HG03354 (cell line): ENCODE measurements around the gene FAF1.
"Not testable (repeated sequence)": the region's sequence is repeated elsewhere in the genome, so short reads cannot be mapped to it uniquely, and the experiment has no call there.

Experiments
- ATAC-seq: cut with Tn5 transposase; IDR thresholded peaks from one replicate; pipeline ENCODE4 v1.9.1; 2021; ENCODE audit warnings: mild to moderate bottlenecking; ENCODE audit not compliant: unreplicated experiment, poor library complexity, severe bottlenecking

The FAF1 gene

DNA sequence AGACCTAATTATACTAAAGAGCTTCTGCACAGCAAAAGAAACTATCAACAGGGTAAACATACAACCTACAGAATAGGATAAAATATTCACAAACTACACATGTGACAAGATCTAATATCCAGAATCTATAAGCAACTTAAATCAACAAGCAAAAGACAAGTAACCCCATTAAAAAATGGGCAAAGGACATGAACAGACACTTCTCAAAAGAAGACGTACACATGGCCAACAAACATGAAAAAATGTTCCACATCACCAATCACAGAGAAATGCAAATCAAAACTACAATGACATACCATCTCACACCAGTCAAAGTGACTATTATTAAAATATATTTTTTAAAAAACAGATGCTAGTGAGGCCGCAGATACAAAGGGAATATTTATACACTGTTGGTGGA lies 99.8 kb downstream of the FAF1 start:
- ATAC-seq: no peak

DNA sequence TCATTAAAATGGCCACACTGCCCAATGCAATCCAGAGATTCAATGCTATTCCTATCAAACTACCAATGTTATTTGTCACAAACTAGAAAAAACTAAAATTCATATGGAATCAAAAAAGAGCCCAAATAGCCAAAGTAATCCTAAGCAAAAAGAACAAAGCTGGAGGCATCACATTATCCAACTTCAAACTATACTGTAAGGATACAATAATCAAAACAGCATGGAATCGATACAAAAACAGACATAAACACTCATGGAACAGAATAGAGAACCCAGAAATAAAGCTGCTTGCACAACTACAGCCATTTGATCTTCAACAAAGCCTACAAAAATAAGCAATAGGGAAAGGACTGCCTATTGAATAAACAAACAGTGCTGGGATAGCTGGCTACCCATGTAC lies 100.4 kb downstream of the FAF1 start:
- no peak for ATAC-seq

DNA sequence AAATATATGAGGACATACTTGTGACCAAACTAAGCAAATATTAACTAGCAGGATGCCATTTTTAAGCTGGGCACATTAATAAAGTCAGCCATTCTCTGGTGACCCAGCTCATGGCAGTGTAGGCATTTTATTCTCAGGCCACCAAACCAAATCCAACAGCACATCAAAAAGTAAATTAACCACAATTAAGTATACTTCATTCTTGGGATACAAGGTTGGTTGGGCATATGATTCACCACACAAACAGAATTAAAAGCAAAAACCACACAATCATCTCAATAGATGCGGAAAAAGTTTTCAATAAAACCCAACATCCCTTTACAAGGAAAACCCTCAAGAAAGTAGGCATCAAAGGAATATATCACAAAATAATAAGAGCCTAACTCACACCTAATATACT lies 101.3 kb downstream of the FAF1 start:
- ATAC-seq: no peak

DNA sequence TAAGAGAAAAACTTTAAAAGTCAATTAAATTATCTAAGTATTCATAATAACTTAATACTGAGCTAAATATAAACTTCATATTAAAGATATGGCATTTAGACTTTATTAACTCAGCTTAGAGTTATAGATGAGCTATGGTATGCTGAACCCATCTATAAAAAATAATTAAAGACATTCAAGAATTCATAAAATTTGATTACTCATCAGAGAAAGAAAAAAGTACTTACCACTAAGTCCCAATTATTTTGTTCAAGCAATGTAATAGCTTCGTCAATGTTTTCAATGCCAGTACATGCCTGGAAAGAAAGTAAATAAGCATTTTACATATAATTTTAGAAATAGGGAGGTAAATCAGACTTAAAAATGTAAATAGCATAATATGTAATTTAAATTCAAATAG lies 102.4 kb downstream of the FAF1 start:
- ATAC-seq: no peak

DNA sequence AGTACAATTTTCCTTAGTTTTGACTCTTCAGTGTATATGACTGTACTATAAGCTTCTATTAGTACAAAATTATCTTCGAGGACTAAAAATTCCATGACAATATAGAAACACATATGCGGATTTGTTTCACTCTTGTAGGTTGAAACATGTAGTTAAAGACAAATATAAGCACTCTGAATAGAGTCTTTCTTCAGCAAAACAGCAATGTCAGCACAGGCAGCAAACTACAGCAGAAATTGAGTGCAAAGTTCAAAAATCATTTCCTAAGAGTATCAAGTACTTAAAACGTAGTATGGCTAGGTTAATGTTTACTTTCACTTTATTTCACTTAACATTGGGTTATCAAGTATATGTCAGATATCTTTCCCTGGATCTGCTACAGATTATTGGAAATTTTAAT lies 106.7 kb downstream of the FAF1 start:
- no peak for ATAC-seq

DNA sequence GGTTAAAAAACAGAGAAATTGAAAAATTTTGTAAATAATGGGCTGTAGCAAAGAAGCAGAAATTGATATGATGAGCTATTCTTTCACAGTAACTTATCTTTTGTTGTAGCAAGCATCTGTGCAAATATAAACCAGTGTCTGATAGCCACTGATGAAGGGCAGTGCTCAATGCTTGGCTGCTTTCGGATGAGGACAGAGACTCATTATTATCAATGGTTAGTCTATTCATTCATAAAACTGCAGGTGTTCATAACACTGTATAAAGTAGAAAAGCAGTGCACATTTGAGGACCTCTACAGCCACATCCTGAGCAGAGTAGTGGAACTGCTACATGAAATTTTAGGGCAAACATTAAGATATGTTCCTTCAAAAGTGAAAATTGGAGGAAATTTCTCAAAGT lies 107.2 kb downstream of the FAF1 start:
- ATAC-seq: no peak

DNA sequence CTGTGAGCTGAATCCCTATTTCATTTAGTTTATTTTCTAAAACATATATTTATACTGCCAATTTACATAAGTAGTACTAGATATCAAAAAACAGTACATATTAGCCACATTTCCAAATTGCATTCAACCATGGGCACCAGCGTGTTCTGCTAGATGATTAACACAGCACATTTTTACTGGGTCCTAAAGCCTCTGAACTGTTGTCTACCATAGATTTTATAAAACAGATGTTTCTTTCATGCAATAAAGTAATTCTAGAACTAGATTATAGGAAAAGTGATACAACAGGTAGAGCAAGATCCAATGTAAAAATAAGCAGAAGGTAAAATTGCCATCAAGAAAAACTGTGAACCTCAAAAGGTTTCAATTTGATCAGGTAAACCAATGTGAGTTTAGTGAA lies 108.6 kb downstream of the FAF1 start:
- ATAC-seq: no peak

DNA sequence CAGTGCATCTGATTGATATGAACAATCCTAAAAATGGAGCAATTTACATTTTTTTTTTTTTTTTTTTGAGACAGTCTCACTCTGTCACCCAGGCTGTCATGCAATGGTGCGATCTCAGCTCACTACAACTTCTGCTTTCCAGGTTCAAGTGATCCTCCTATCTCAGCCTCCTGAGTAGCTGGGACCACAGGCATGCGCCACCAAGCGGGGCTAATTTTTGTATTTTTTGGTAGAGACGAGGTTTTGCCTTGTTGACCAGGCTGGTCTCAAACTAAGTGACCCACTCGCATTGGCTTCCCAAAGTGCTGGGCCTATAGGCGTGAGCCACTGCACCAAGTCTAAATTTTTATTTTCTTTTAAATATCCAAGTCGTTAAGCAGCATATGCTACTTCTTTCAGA lies 109.0 kb downstream of the FAF1 start:
- ATAC-seq: no peak

DNA sequence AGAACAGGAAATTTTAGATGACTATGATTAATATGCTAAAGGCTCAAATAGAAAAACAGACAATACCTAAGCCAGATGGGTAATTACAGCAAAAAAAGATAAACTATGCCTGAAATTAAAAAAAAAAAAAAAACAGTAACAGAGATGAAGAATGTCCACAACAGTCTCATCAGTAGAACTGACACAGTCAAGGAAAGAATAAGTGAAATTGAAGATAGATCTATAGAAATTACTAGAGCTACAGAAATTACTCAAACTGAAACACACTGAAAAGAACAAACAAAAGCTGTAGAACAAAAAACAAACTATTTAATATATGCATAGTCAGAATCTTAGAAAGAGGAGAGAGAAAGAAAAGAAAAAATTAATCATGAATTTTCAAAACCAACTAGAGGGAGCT lies 112.8 kb downstream of the FAF1 start:
- ATAC-seq: no peak

DNA sequence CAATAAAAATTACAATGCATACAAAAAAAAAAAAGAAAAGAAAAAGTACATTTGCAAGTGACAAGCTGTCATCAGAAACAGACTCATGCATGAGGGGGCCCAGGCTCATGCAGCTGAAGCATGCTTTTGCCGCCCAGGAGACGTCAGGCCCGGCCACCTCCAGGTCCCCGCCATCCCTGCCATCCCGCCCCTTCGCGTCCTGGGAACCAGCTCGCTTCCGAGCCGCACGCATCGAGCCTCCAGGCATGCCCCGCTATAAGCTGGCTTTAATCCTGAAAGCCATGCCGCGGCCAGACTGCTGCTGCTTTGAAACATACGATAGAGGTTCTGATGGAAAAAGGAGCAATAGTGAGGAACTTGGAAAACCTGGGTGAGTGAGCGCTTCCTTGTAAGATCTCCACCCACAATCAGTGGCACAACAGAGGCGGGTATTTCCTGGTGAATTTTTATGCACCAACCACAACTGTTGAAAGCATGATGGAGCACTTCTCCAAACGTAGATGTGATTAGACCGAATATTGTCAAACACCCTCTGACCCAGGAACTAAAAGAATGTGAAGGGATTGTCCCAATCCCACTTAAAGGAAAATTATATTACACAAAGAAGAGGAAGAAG lies 113.7 kb downstream of the FAF1 start:
- ATAC-seq: no peak

DNA sequence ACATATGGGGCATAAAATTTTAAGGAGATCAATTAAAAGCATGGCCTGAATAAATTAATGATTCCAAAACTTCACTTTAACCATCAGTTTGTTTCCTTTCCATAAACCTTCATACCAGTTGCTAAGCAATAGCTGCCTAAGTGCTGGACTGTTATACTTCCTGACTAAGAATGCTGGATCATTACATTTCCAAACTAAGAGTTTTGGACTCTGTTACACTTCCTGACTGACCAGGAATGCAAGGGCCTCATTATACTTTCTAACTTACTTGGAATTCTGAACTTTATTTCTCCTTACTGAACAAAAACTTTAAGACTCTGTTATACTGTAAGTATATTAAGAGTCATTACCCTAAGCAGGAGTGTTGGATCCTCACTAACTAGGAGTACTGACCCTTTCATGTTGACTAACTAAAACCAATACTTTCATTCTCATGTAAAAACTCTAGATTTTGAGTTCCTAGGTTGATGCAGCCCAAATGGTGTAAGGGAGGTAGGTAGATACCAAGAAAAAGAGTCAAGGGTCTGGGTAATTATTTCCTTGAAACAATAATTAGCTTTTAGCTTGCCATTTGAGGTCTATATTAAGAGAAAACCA lies 118.2 kb downstream of the FAF1 start:
- ATAC-seq: peak; percentile 55

DNA sequence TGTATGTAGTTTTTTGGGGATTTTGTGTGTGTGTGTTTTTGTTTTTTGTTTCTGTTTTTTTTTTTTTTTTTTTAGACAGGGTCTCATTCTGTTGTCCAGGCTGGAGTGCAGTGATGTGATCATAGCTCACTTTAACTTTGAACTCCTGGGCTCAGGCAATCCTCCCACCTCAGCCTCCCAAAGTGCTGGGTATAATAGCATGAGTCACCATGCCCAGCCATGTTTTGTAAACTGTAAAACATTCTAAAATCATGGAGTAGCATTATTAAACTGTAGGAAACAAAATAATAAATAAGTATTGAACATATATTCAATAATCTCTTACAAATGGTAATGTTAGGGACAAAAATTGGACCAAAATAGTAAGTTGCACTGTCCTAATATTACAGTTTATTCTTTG lies 124.0 kb downstream of the FAF1 start:
- ATAC-seq: no peak

DNA sequence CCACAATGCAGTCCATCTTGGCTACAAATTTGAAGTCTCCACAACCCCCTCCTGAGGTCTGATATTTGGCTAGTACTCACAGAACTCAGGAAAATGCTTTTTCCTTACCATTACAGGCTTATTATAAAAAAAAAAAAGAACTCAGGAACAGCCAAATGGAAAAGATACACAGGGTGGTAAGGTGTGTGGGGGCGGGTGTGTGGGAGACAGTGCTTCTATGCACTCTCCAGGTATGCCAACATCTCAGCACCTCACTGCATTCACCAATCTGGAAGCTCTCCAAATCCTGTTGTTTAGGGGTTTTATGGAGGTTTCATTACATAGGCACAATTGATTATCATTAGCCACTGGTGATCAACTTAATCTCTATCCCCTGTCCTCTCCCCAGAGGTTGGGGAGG lies 126.9 kb downstream of the FAF1 start:
- no peak for ATAC-seq

DNA sequence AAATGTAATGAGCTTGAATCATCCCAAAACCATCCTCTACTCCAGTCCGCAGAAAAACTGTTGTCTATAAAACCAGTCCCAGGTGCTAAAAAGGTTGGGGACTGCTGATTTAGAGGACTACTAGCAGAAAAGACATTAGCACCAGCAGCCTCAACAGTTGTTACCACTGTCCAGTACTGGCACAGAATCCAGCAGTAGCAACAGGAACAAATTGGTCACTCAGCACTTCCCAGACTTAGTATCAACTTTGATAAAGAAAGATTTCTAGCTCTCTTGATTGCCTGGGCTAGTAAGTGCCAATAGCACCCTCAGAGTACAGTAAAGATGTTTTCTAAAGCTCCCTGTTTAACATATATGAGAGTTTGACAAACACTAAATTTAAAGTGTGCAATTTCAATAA lies 127.9 kb downstream of the FAF1 start:
- no peak for ATAC-seq

DNA sequence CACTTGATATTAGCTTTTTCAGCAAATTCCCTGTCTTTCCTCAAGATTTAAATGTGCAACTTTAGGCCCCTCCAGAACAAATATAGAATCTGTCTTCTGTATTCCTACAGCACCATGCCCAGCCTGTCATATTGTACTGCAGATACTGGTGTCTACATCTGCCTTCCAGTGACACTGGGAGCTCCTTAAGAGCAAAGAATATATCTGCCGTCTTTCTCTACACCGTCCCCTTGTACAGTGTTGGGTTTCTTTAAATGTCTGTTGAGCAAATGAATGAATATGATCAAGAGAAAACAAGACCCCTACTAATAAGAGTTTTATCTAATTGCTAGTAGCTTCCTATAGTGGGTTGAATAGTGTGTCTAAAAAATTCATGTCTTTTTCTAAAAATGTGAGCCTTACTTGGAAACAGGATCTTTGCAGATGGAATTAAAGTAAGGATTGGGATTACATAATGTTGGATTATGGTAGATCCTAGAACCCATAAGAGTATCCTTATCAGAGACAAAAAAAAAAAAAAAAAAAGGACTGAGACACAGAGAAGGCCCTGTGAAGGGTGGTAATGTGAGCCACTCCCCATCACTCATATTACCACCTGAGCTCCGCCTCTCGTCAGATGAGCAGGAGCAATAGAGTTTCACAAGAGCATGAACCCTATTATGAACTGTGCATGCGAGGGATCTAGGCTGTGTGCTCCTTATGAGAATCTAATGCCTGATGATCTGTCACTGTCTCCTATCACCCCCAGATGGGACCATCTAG lies 128.6 kb downstream of the FAF1 start:
- no peak for ATAC-seq

DNA sequence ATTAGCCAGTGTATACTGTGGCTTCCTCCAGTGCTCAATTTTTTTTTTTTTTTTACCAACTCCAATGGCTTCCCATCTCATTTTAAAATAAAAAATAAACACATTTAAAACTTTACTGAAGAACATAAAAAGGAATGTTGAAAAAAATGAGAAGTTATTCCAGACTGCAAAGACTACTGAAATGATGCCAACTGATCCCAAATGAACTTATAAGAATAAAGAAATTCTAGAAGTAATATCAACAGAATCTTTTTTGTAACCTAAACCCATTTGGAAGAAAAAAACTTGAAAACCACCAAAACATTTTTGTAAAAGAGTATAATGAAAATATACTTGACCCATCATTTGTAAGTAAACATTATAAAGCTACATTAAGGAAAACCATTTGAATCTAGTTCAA lies 129.4 kb downstream of the FAF1 start:
- ATAC-seq: no peak

DNA sequence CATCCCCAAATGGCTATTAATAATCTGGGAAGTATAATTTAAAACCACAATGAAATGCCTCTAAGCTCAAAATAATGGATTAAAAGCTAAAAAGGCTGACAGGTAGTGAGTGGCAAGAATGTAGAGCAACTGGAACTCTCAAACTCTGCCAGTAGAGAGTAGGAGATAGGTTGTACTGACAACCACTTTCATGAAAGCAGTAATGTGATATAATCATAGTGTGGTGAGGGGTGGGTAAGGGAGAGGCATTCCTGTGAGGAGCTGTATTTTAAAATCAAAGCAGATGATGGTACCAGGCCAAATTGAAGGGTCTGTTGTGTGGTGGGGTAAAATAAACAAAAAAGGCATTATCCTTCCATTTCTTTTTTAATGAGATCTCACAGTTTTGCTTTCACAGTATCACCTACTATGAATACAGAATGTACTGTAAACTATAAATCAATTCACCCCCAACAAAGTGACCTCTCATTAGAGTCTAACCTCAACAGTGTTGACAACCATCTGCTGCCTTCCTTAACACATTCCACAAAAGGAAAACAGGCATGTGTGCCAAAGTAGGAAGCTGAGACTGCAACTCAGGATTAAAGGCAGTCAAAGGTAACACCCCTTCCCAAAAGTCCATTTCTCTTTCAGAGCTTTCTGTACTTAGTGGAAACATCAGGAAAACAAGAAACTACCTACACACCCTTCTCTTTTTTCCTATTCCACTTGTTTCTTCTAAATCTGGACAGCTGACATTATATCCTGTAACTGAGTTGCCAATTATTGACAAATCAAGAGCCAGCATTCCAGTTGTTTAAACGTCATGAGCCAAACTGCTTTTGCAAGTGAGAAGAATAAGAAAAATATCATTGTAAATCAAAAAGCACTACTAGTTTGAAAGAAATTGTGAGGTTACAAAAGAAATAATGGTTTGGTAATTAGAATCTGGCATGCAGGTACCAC lies 130.8 kb downstream of the FAF1 start:
- no peak for ATAC-seq

DNA sequence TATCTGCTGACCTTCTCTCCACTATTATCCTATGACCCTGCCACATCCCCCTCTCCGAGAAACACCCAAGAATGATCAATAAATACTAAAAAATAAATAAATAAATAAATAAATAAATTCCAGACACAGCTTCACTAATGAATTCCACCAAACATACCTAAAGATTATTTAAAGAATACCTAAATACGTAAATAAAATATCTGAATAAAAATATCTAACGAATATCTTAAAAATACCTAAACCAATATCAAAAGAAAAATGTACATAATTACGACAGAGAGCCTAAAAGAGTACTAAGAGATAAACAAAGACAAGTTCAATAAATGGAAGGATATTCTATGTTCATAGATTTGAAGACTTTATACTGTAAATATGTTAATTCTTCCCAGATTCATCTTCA lies 132.5 kb downstream of the FAF1 start:
- ATAC-seq: no peak

DNA sequence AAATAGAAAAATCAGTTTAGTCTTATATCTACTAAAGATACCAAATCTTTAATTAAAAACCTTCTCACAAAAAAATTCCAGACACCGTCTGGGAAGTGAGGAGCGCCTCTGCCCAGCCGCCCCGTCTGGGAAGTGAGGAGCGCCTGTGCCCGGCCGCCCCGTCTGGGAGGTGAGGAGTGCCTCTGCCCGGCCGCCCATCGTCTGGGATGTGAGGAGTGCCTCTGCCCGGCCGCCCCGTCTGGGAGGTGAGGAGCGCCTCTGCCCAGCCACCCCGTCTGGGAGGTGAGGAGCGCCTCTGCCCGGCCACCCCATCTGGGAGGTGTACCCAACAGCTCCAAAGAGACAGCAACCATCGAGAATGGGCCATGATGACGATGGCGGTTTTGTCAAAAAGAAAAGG lies 133.3 kb downstream of the FAF1 start:
- ATAC-seq: not testable (repeated sequence)

DNA sequence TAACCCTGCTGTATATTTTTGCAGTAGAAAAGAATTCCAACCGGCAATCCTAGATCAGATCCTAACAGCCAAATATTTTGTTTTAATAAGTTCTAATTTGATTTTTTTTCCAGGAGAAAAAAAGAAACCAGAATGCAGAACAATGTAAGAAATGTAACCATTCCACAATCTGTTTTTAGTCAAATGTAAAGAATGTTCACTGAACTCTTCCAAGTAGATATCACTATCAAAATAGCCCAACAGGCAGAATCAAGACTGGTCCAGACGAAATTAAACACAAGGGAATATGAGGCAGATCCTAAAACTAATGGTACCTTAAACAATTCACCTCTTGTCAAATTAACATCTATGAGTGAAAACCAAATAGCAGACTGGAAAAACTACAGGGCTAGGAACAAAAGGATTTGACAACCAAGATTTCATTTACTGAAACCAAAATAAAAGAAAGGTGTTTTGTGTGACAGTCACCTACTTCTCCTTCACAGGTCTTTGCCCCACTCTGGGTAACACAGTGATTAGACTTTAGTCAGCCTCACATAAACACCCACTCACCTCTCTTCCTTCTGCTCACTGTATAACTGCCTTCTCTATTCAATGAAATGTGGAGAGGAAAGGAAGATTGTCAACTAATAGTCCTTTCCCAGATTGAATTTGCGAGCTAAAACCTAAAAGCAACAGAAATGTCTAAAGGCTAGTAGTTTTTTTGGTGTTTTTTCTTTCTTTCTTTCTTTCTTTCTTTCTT lies 137.9 kb downstream of the FAF1 start:
- no peak for ATAC-seq
